B cell (primary cell): ENCODE measurements around the gene GPR160. TPM values are rescaled to one million over a fixed set of nuclear protein-coding genes. Genes with fewer than 3 reads are reported as not detected.

Experiments used
- ATAC-seq: fragments of 200-7000 bp; cut with Tn5 transposase; one replicate; pipeline ENCODE4 v1.10.0; 2021; ENCODE audit warnings: low read depth, mild to moderate bottlenecking, moderate number of reproducible peaks, moderate library complexity
- CTCF ChIA-PET: fragments of 350-600 bp; sonication (Branson Sonifier 250); formaldehyde crosslinking; loops from one replicate; lab custom pipeline; 2021; ENCODE audit warnings: antibody characterized with exemption, inconsistent platforms; lab: Charles Lee
- POLR2A ChIA-PET: fragments of 350-600 bp; sonication (Branson Sonifier 250); formaldehyde crosslinking; loops from one replicate; lab custom pipeline; 2021; ENCODE audit warnings: antibody characterized with exemption; lab: Charles Lee
- DNase-seq: peaks from one replicate; pipeline ENCODE4 v3.0.0; 2013
- H2AFZ ChIP-seq: 2 replicates; pipeline ENCODE4 v1.6.1; 2012; ENCODE audit warnings: mild to moderate bottlenecking, low read depth, low read length; ENCODE audit not compliant: insufficient read depth, poor library complexity, severe bottlenecking
- H3K27ac ChIP-seq, 2 donors: 1 replicate in 1 of 2; 2 replicates in 1 of 2; pipeline ENCODE4 v1.5.1; 2012 to 2013; ENCODE audit warnings: low read length in 2 of 2, mild to moderate bottlenecking in 2 of 2, moderate library complexity in 1 of 2
- H3K27me3 ChIP-seq, 4 experiments: fragments of 200-600 bp in 1 of 4; sonication (generic) in 1 of 4; replicated peaks in 1 of 4; 1 replicate in 2 of 4; 2 replicates in 2 of 4; pipeline versions ENCODE4 v1.6.1 to v1.7.0; 2013 to 2016; ENCODE audit warnings: low read length in 3 of 4, mild to moderate bottlenecking in 2 of 4, mixed read lengths in 1 of 4, moderate library complexity in 1 of 4; ENCODE audit not compliant: insufficient read depth in 4 of 4, control insufficient read depth in 3 of 4; ENCODE audit errors: control extremely low read depth in 1 of 4
- H3K36me3 ChIP-seq, 2 experiments: replicated peaks in 1 of 2; 1 replicate in 1 of 2; 2 replicates in 1 of 2; pipeline versions ENCODE4 v1.6.1 to v1.7.1; 2013; ENCODE audit warnings: low read length in 1 of 2; ENCODE audit not compliant: insufficient read depth in 2 of 2, control insufficient read depth in 1 of 2; ENCODE audit errors: control extremely low read depth in 1 of 2, extremely low read depth in 1 of 2
- H3K4me1 ChIP-seq, 2 donors: fragments of 200-600 bp in 1 of 2; sonication (generic) in 1 of 2; 1 replicate in 1 of 2; 2 replicates in 1 of 2; pipeline versions ENCODE4 v1.5.1 to v1.6.1; 2013 to 2017; ENCODE audit warnings: low read length in 2 of 2; ENCODE audit not compliant: control insufficient read depth in 2 of 2, insufficient read depth in 2 of 2
- H3K4me2 ChIP-seq: replicated peaks from 2 replicates; pipeline ENCODE3; 2012; ENCODE audit warnings: mild to moderate bottlenecking, low read depth, low read length; ENCODE audit not compliant: poor library complexity, severe bottlenecking
- H3K4me3 ChIP-seq, 5 experiments: fragments of 200-600 bp in 1 of 5; sonication (generic) in 1 of 5; 1 replicate in 3 of 5; 2 replicates in 2 of 5; pipeline versions ENCODE4 v1.5.1 to v1.7.0; 2011 to 2016; ENCODE audit warnings: low read length in 4 of 5, mild to moderate bottlenecking in 4 of 5, low read depth in 2 of 5, control low read depth in 1 of 5, moderate library complexity in 1 of 5; ENCODE audit not compliant: insufficient read depth in 1 of 5; ENCODE audit errors: control extremely low read depth in 1 of 5, extremely low read depth in 1 of 5
- H3K79me2 ChIP-seq: fragments of 200-600 bp; sonication (generic); one replicate; pipeline ENCODE4 v1.6.0; 2016; ENCODE audit warnings: low read length; ENCODE audit not compliant: control insufficient read depth, insufficient read depth
- H3K9ac ChIP-seq: fragments of 200-600 bp; sonication (generic); 2 replicates; pipeline ENCODE4 v1.6.1; 2017; ENCODE audit warnings: mild to moderate bottlenecking, low read length, moderate library complexity
- H3K9me3 ChIP-seq, 3 donors: one replicate each; pipeline versions ENCODE4 v1.6.1 to v1.7.1; 2013; ENCODE audit warnings: low read length in 2 of 3; ENCODE audit not compliant: control insufficient read depth in 2 of 3, insufficient read depth in 1 of 3; ENCODE audit errors: control extremely low read depth in 1 of 3
- H4K20me1 ChIP-seq: 2 replicates; pipeline ENCODE4 v1.6.0; 2012; ENCODE audit warnings: mild to moderate bottlenecking, low read length; ENCODE audit not compliant: insufficient read depth, control insufficient read depth, poor library complexity, severe bottlenecking
- H3K27ac Mint-ChIP-seq: one replicate; pipeline ENCODE4 v1.8.0; 2021; ENCODE audit warnings: mixed read lengths
- H3K27me3 Mint-ChIP-seq: one replicate; pipeline ENCODE4 v1.8.0; 2021; ENCODE audit warnings: mixed read lengths
- H3K4me1 Mint-ChIP-seq: one replicate; pipeline ENCODE4 v1.8.0; 2021; ENCODE audit warnings: mixed read lengths
- H3K4me3 Mint-ChIP-seq: one replicate; pipeline ENCODE4 v1.8.0; 2021; ENCODE audit warnings: mixed read lengths
- H3K9me3 Mint-ChIP-seq: one replicate; pipeline ENCODE4 v1.8.0; 2022; ENCODE audit warnings: mixed read lengths; ENCODE audit not compliant: insufficient read depth
- CTCF ChIP-seq: fragments of 200-600 bp; IDR thresholded peaks from one replicate; pipeline ENCODE4 v1.8.0; 2022; ENCODE audit warnings: antibody characterized with exemption, mild to moderate bottlenecking
- EZH2 ChIP-seq: IDR thresholded peaks from 2 replicates; pipeline ENCODE4 v1.6.1; 2012; ENCODE audit warnings: borderline replicate concordance, low read depth, mild to moderate bottlenecking, moderate library complexity, low read length; ENCODE audit not compliant: insufficient read depth, poor library complexity, severe bottlenecking
- WGBS: methylation state at CpG from one replicate; pipeline ENCODE4 v1.1.5; 2013; ENCODE audit warnings: missing lambda C conversion rate; ENCODE audit not compliant: insufficient coverage; 5-methylcytosine and 5-hydroxymethylcytosine counted together
- intact Hi-C: fragments of 100-400 bp; cut with micrococcal nuclease; formaldehyde crosslinking; loops from one replicate; pipeline ENCODE4 v1.10.0; 2022
- polyA plus RNA-seq: library from polyadenylated mRNA; depleted of rRNA; stranded (reverse); fragments of >200 nt; gene quantifications from 2 replicates; pipeline ENCODE4 v1.2.3, GENCODE V29; 2012
- total RNA-seq, 2 donors: library from RNA; stranded (reverse); fragments of 120-200 nt in 1 of 2; gene quantifications; 1 replicate in 1 of 2; 2 replicates in 1 of 2; pipeline versions ENCODE4 v1.2.3 to v1.2.4, GENCODE V29; 2013 to 2022

Gene GPR160
- total and polyA plus RNA-seq, 2 donors (not counting 1 experiment from before 2014, with no cell fraction given), result 17.4 to 17.5 TPM

GRCh38 chr3:170078620-170079281, 41.0 kb downstream of the GPR160 start:
- Histone ChIP-seq H3K4me2 (no peak overlapping the region), H3K79me2 (peaks cover 10% of the 10 kb centered on the region), H2AFZ (no peak overlapping the region), H3K9ac (no peak overlapping the region), H4K20me1 (no peaks in the 10 kb centered on the region), H3K36me3 (peaks cover 5 to 9% of the 10 kb centered on the region in 2 experiments), H3K27me3 (no peaks in the 10 kb centered on the region), H3K9me3 (no peaks in the 10 kb centered on the region), H3K27ac (no peak overlapping the region), H3K4me1 (peaks cover 0 to 3% of the 10 kb centered on the region in 2 donors), H3K4me3 (no peak overlapping the region)
- DNase-seq (no peak), ATAC-seq (no peak)
- no peaks in the 10 kb centered on the region for H3K9me3 Mint-ChIP-seq
- H3K4me3 Mint-ChIP-seq, result no peak overlapping the region
- WGBS, result 91% methylated on average over 9 of the region's 13 CpGs
- intact Hi-C loops, result no loop called here
- ChIA-PET POLR2A (no interaction called here), CTCF (interaction anchor here (1.1 to 1.3 kb wide), 2 partner anchors 147 to 216 kb away, joined by 3 to 4 read pairs; no protein-coding TSS in a partner anchor)
- no peaks in the 10 kb centered on the region for H3K27me3 Mint-ChIP-seq
- no peak overlapping the region for H3K27ac Mint-ChIP-seq
- TF ChIP-seq EZH2 (no peak), CTCF (no peak)
- H3K4me1 Mint-ChIP-seq, result peaks cover 14% of the 10 kb centered on the region

- TF ChIP-seq CTCF (no peak), EZH2 (no peak)
- ATAC-seq, result no peak
- Histone ChIP-seq H3K27me3 (no peaks in the 10 kb centered on the region), H3K27ac (no peak overlapping the region), H3K36me3 (peaks cover 5 to 13% of the 10 kb centered on the region in 2 experiments), H4K20me1 (no peaks in the 10 kb centered on the region), H2AFZ (no peak overlapping the region), H3K9me3 (no peaks in the 10 kb centered on the region), H3K4me3 (no peak overlapping the region), H3K79me2 (peaks cover 10% of the 10 kb centered on the region), H3K9ac (no peak overlapping the region), H3K4me1 (peaks cover 0 to 3% of the 10 kb centered on the region in 2 donors), H3K4me2 (no peak overlapping the region)
- Mint-ChIP-seq H3K27ac (no peak overlapping the region), H3K27me3 (no peaks in the 10 kb centered on the region), H3K9me3 (no peaks in the 10 kb centered on the region), H3K4me1 (peaks cover 22% of the 10 kb centered on the region), H3K4me3 (no peak overlapping the region)
- intact Hi-C loops, result no loop called here
- ChIA-PET POLR2A (no interaction called here), CTCF (interaction anchor here (1.3 kb wide), 1 partner anchor 217 kb away, joined by 4 read pairs; no protein-coding TSS in a partner anchor)
- no CpG with 5 or more reads among the region's 2 CpGs for WGBS
- DNase-seq, result no peak
Observed at GRCh38 chr3:170079536-170080165, 41.9 kb downstream of the GPR160 start.
